NCI-H226 (cell line): ENCODE results near the gene IRF7.

Source experiments
- DNase-seq: peaks from one replicate; pipeline ENCODE4 v3.0.0-alpha.2; 2015

The IRF7 gene

GRCh38 chr11:563066-563811, 52.5 kb downstream of the IRF7 start:
- DNase-seq, result no peak
